ENCODE measurements around the gene RASSF5.

- TF ChIP-seq YY1 (IDR thresholded peaks at IDR 0.05; ENCODE audit: insufficient read depth, insufficient read length) (no peak), ZNF274 (IDR thresholded peaks at IDR 0.05; ENCODE audit: low read depth, low read length) (no peak)
These were observed 80.6 kb downstream of the RASSF5 start for GRCh38 chr1:206587904-206588303.
